ENCODE data around the gene SH3RF1. TPM values are rescaled to one million over a fixed set of nuclear protein-coding genes. Genes with fewer than 3 reads are reported as not detected.
A peak's percentile ranks its signal among the peaks of the same experiment; 100 is the strongest.

Gene SH3RF1
- total and polyA plus RNA-seq, 8 donors = 4.0 to 30.6 (median 12.7) TPM

GRCh38 chr4:169115144-169115896, 155.4 kb downstream of the SH3RF1 start:
- H3K9me3 ChIP-seq = no peaks in the 10 kb centered on the region
- H3K27me3 ChIP-seq = no peaks in the 10 kb centered on the region
- ATAC-seq (peak in 2 of 4 donors; percentile 30 to 39), FAIRE-seq (no peak), DNase-seq (no peak)
- peaks cover 0 to 19% (median 0%) of the 10 kb centered on the region in 3 donors for H3K36me3 ChIP-seq
- peak overlapping the region in 2 of 4 donors; percentile 73 to 78 for H3K27ac ChIP-seq
- 81 to 88% methylated on average over 6 of the region's 6 CpGs for WGBS, 2 donors
- H3K4me1 ChIP-seq = peaks cover 17 to 47% (median 28%) of the 10 kb centered on the region in 3 donors
- TF ChIP-seq, protein P1, sequence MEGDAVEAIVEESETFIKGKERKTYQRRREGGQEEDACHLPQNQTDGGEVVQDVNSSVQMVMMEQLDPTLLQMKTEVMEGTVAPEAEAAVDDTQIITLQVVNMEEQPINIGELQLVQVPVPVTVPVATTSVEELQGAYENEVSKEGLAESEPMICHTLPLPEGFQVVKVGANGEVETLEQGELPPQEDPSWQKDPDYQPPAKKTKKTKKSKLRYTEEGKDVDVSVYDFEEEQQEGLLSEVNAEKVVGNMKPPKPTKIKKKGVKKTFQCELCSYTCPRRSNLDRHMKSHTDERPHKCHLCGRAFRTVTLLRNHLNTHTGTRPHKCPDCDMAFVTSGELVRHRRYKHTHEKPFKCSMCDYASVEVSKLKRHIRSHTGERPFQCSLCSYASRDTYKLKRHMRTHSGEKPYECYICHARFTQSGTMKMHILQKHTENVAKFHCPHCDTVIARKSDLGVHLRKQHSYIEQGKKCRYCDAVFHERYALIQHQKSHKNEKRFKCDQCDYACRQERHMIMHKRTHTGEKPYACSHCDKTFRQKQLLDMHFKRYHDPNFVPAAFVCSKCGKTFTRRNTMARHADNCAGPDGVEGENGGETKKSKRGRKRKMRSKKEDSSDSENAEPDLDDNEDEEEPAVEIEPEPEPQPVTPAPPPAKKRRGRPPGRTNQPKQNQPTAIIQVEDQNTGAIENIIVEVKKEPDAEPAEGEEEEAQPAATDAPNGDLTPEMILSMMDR (IDR thresholded peaks at IDR 0.05) = no peak
- intact Hi-C loops (cut with DNase I) = no loop called here
- no peak overlapping the region for H3K4me3 ChIP-seq

GRCh38 chr4:169114341-169114974, 156.3 kb downstream of the SH3RF1 start:
- peak overlapping the region in 2 of 4 donors; percentile 73 to 78 for H3K27ac ChIP-seq
- no peak overlapping the region for H3K4me3 ChIP-seq
- H3K9me3 ChIP-seq = no peaks in the 10 kb centered on the region
- H3K4me1 ChIP-seq = peaks cover 17 to 43% (median 23%) of the 10 kb centered on the region in 3 donors
- ATAC-seq = peak; percentile 39 to 67 (median 45)
- no peaks in the 10 kb centered on the region for H3K27me3 ChIP-seq
- H3K36me3 ChIP-seq = peaks cover 0 to 21% (median 0%) of the 10 kb centered on the region in 3 donors
- DNase-seq = no peak
- intact Hi-C loops (cut with DNase I) = no loop called here
- 24 to 27% methylated on average over 3 of the region's 3 CpGs for WGBS, 2 donors
- peak; percentile 81 for FAIRE-seq
- TF ChIP-seq, protein P1 (IDR thresholded peaks at IDR 0.05) = no peak

DNA sequence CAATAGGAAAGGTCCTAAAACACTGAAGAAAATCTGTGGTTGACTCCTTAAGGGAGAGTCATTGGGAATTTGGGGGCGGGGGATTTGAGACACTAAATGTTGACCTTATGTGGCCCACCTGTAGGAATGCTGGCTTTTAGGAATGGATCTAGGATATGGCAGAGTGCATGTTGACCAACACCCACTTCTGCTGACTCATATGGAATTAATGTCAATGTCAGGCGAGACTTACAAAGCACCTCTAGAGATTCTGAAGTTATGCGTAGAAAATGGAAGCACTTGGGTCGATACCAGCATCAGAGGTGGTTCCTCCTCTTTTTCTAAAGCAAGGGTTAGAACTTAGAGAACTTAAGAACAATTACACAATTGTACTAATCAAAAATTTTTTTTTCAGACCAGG, 160.1 kb downstream of the SH3RF1 start:
- Histone ChIP-seq H3K9me3 (no peaks in the 10 kb centered on the region), H3K36me3 (peaks cover 0 to 20% (median 0%) of the 10 kb centered on the region in 3 donors), H3K27ac (no peak overlapping the region), H3K4me3 (no peak overlapping the region), H3K27me3 (no peaks in the 10 kb centered on the region), H3K4me1 (peaks cover 17 to 23% (median 17%) of the 10 kb centered on the region in 3 donors)
- ATAC-seq = no peak
- no peak for DNase-seq
- TF ChIP-seq, protein P1 (IDR thresholded peaks at IDR 0.05) = no peak
- intact Hi-C loops (cut with DNase I) = no loop called here
- 97 to 100% methylated on average over 4 of the region's 4 CpGs for WGBS, 2 donors
- no peak for FAIRE-seq

DNA sequence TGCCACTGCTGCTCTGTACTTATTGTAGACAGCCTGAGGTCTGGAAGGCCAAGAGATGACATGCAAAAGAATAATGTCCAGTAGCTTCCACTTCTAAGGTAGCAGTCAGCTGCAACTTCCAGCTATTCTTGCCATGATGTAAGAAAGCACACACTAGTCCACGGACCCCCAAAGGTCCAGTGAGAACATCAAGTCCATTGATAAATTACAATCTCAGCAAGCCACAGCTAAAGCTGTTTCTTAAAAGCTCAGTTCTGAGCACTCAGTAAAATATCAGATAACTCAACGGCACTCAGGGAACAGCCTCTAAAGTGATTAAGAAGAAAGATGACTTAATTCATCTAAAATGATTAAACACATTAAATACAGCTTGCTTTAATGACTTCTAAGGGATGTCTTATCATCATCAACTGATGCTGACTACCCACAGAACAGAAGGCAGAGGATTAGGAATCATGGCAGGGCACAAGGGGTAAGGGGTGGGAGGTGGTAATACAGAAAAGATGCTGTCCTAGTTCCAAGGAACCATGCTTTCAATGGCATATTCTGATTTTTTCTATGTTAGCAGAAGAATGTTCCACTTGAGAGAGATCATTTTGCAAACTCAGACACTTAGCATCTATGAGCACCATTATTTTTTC, 161.6 kb downstream of the SH3RF1 start:
- peaks cover 0 to 27% (median 0%) of the 10 kb centered on the region in 3 donors for H3K36me3 ChIP-seq
- TF ChIP-seq, protein P1 (IDR thresholded peaks at IDR 0.05) = no peak
- peaks cover 4 to 12% (median 4%) of the 10 kb centered on the region in 3 donors for H3K4me1 ChIP-seq
- no peaks in the 10 kb centered on the region for H3K9me3 ChIP-seq
- H3K27me3 ChIP-seq = no peaks in the 10 kb centered on the region
- ATAC-seq = no peak
- FAIRE-seq = no peak
- WGBS, 2 donors = 86 to 89% methylated on average over 2 of the region's 2 CpGs
- DNase-seq = no peak
- H3K27ac ChIP-seq = no peak overlapping the region
- intact Hi-C loops (cut with DNase I) = no loop called here
- no peak overlapping the region for H3K4me3 ChIP-seq

Data from pancreas (tissue), 10 donors.